Trophoblast cell (in vitro differentiated cells and primary cell): ENCODE data around the gene PIBF1. TPM values are rescaled to one million over a fixed set of nuclear protein-coding genes. Genes with fewer than 3 reads are reported as not detected.

Experiments
- DNase-seq, 2 donors: peaks; one replicate each; pipeline ENCODE4 v3.0.0-alpha.2; 2016
- H2AFZ ChIP-seq: 2 replicates; pipeline ENCODE4 v1.6.1; 2013; ENCODE audit warnings: low read length, moderate library complexity, mild to moderate bottlenecking; ENCODE audit not compliant: insufficient read depth, poor library complexity
- H2AK5ac ChIP-seq: 2 replicates; pipeline ENCODE4 v1.6.1; 2013; ENCODE audit warnings: mild to moderate bottlenecking, low read length
- H2BK120ac ChIP-seq: 2 replicates; pipeline ENCODE4 v1.6.1; 2013; ENCODE audit warnings: low read length, mild to moderate bottlenecking, moderate library complexity; ENCODE audit not compliant: insufficient read depth, poor library complexity
- H2BK12ac ChIP-seq: 2 replicates; pipeline ENCODE4 v1.6.1; 2013; ENCODE audit warnings: mild to moderate bottlenecking, low read length, moderate library complexity
- H2BK5ac ChIP-seq: 2 replicates; pipeline ENCODE4 v1.6.1; 2013; ENCODE audit warnings: low read length, low read depth, moderate library complexity, mild to moderate bottlenecking; ENCODE audit not compliant: poor library complexity
- H3K14ac ChIP-seq: 2 replicates; pipeline ENCODE4 v1.6.1; 2013; ENCODE audit warnings: mild to moderate bottlenecking, low read length
- H3K18ac ChIP-seq: 2 replicates; pipeline ENCODE4 v1.6.1; 2013; ENCODE audit warnings: mild to moderate bottlenecking, low read length
- H3K23ac ChIP-seq: 2 replicates; pipeline ENCODE4 v1.6.1; 2013; ENCODE audit warnings: low read length
- H3K27ac ChIP-seq: 2 replicates; pipeline ENCODE4 v1.5.1; 2013; ENCODE audit warnings: low read depth, mild to moderate bottlenecking, inconsistent platforms, low read length, moderate library complexity
- H3K27me3 ChIP-seq: 2 replicates; pipeline ENCODE4 v1.6.1; 2013; ENCODE audit warnings: inconsistent platforms, mild to moderate bottlenecking, low read length, moderate library complexity; ENCODE audit not compliant: insufficient read depth
- H3K36me3 ChIP-seq, 2 experiments: 1 replicate in 1 of 2; 2 replicates in 1 of 2; pipeline ENCODE4 v1.6.1; 2013; ENCODE audit warnings: low read length in 2 of 2, mild to moderate bottlenecking in 2 of 2, moderate library complexity in 1 of 2; ENCODE audit not compliant: insufficient read depth in 2 of 2, control insufficient read depth in 1 of 2
- H3K4ac ChIP-seq: 2 replicates; pipeline ENCODE4 v1.6.1; 2013; ENCODE audit warnings: low read depth, mild to moderate bottlenecking, low read length, moderate library complexity
- H3K4me1 ChIP-seq, 2 experiments: 1 replicate in 1 of 2; 2 replicates in 1 of 2; pipeline ENCODE4 v1.6.1; 2013; ENCODE audit warnings: low read length in 2 of 2, mild to moderate bottlenecking in 2 of 2, moderate library complexity in 1 of 2; ENCODE audit not compliant: insufficient read depth in 2 of 2, control insufficient read depth in 1 of 2
- H3K4me2 ChIP-seq: 2 replicates; pipeline ENCODE4 v1.6.1; 2013; ENCODE audit warnings: inconsistent platforms, mild to moderate bottlenecking, low read length, moderate library complexity
- H3K4me3 ChIP-seq: 2 replicates; pipeline ENCODE4 v1.5.1; 2013; ENCODE audit warnings: mild to moderate bottlenecking, low read depth, low read length, inconsistent platforms
- H3K79me1 ChIP-seq: one replicate; pipeline ENCODE4 v1.6.1; 2013; ENCODE audit warnings: low read length
- H3K79me2 ChIP-seq: 2 replicates; pipeline ENCODE4 v1.6.1; 2013; ENCODE audit warnings: low read length, mild to moderate bottlenecking; ENCODE audit not compliant: control insufficient read depth, insufficient read depth, poor library complexity
- H3K9ac ChIP-seq: 2 replicates; pipeline ENCODE4 v1.6.1; 2013; ENCODE audit warnings: mild to moderate bottlenecking, low read length
- H3K9me3 ChIP-seq: 2 replicates; pipeline ENCODE4 v1.6.1; 2013; ENCODE audit warnings: low read depth, mild to moderate bottlenecking, control low read depth, inconsistent platforms, low read length; ENCODE audit not compliant: insufficient read depth
- H4K12ac ChIP-seq: 2 replicates; pipeline ENCODE4 v1.6.1; 2013; ENCODE audit warnings: low read depth, mild to moderate bottlenecking, low read length, moderate library complexity
- H4K8ac ChIP-seq: 2 replicates; pipeline ENCODE4 v1.6.1; 2013; ENCODE audit warnings: low read depth, mild to moderate bottlenecking, low read length, moderate library complexity
- H4K91ac ChIP-seq: one replicate; pipeline ENCODE4 v1.6.1; 2013; ENCODE audit warnings: low read depth, mild to moderate bottlenecking, low read length, moderate library complexity
- WGBS: extraction: QIAGEN DNeasy Blood & Tissue Kit; methylation state at CpG from one replicate; pipeline ENCODE4 v1.1.7; 2013; ENCODE audit warnings: missing lambda C conversion rate; ENCODE audit not compliant: insufficient read length, insufficient coverage; ENCODE audit errors: extremely low coverage; 5-methylcytosine and 5-hydroxymethylcytosine counted together
- polyA plus RNA-seq: library from polyadenylated mRNA; stranded (reverse); fragments of 200-250 nt; gene quantifications from 2 replicates; pipeline ENCODE4 v1.2.3, GENCODE V29; 2013

Gene PIBF1, protein sequence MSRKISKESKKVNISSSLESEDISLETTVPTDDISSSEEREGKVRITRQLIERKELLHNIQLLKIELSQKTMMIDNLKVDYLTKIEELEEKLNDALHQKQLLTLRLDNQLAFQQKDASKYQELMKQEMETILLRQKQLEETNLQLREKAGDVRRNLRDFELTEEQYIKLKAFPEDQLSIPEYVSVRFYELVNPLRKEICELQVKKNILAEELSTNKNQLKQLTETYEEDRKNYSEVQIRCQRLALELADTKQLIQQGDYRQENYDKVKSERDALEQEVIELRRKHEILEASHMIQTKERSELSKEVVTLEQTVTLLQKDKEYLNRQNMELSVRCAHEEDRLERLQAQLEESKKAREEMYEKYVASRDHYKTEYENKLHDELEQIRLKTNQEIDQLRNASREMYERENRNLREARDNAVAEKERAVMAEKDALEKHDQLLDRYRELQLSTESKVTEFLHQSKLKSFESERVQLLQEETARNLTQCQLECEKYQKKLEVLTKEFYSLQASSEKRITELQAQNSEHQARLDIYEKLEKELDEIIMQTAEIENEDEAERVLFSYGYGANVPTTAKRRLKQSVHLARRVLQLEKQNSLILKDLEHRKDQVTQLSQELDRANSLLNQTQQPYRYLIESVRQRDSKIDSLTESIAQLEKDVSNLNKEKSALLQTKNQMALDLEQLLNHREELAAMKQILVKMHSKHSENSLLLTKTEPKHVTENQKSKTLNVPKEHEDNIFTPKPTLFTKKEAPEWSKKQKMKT
- 8.3 and 8.9 TPM in 2 replicates for polyA plus RNA-seq

DNA sequence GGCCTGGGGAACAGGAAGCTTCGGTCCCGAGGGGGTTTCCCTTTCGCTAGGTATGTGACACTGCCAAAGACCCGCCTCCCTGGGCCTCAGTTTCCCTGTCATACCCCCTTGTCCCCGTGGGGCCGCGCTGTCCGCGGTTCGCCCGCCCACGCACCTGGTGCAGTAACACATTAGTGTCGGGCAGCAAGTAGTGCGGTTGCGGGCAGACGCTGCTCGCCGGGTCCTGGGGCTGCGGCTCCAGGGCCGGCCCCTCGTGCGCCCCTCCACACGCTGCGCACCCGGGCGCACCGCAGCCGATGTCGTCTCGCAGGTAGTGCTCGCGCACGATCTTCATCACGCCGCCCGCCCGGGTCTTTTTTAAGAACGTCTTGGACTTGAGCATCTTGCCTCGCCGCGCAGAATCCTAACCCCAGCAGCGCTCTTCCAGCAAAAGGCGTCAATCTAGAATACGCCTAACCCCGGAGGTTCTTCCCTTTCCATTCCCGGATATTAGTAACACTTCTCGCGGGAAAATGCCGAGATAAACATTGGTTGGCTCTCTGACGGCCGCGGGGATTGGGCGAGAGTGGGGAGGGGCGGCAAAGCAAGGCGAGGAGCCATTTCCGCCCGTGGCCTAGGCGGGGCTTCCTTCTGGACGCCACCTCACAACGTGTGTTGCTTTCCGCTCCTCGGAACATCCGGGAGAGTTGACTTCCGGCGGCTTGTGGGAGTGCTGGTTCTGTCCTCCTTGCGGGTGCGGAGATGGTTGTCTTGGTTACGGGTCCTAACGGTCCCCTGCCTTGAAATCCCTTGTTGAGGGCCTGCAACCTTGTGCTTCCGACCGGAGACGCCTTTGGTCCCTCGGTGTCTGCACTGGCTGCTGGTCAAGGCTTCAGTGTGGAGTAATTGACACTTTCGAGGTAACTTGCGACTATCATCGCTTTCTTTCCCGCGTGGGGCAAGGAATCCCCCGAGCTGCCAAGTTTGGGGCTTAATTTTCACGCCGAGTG is at the start of gene PIBF1, which contains the start of gene DIS3:
TSS of gene PIBF1 (plus strand) at position 683 of the 989 bp plus-strand sequence. CDS start 1,337 bp downstream, outside the sequence.
TSS of gene DIS3 (minus strand) at position 450 of the 989 bp plus-strand sequence. CDS start at position 382, 68 bp downstream.
- H3K36me3 ChIP-seq, result peaks cover 10 to 11% of the 10 kb centered on the region in 2 experiments
- H4K91ac ChIP-seq, result peak within 1 kb of the TSS; percentile 95
- H3K4me3 ChIP-seq, result peak within 1 kb of the TSS; percentile 100
- H3K27me3 ChIP-seq, result no peaks in the 10 kb centered on the region
- no CpG with 5 or more reads among the region's 81 CpGs for WGBS
- H3K23ac ChIP-seq, result peak within 1 kb of the TSS; percentile 63
- H2BK5ac ChIP-seq, result peak within 1 kb of the TSS; percentile 94
- no peaks in the 10 kb centered on the region for H3K9me3 ChIP-seq
- H3K4me2 ChIP-seq, result peak within 1 kb of the TSS; percentile 88
- H4K8ac ChIP-seq, result peak within 1 kb of the TSS; percentile 99
- peak within 1 kb of the TSS; percentile 86 for H3K27ac ChIP-seq
- peak within 1 kb of the TSS; percentile 99 for H2AK5ac ChIP-seq
- peak within 1 kb of the TSS; percentile 100 for H3K14ac ChIP-seq
- H3K79me1 ChIP-seq, result peaks cover 7% of the 10 kb centered on the region
- peak within 1 kb of the TSS; percentile 98 for H3K9ac ChIP-seq
- H2BK12ac ChIP-seq, result peak within 1 kb of the TSS; percentile 87
- H3K79me2 ChIP-seq, result peaks cover 9% of the 10 kb centered on the region
- peak within 1 kb of the TSS; percentile 98 for H2BK120ac ChIP-seq
- peak within 1 kb of the TSS; percentile 100 for H3K4ac ChIP-seq
- peak; percentile 99 for DNase-seq
- peaks cover 0 to 1% of the 10 kb centered on the region in 2 experiments for H3K4me1 ChIP-seq
- H4K12ac ChIP-seq, result peak within 1 kb of the TSS; percentile 99
- H2AFZ ChIP-seq, result peak within 1 kb of the TSS; percentile 100
- peak within 1 kb of the TSS; percentile 100 for H3K18ac ChIP-seq

DNA sequence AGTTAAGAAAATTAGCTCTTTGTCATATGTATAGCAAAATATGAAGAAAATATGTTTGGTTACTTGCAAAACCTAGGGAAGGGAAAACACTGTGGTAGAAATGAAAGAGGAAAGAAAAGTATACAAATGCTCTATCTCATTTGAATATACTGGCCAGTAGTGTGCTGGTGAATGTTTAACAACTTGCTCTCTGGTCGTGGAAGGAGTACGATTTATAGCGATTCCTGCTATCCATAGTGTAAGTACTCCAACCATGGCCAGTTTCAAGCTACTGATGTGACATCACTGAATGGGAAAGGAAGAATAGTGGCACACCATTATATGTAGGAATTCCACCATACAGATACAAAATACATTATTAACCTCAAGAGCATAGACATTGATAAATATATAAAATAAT is 44.9 kb upstream of the PIBF1 start:
- Histone ChIP-seq H2AFZ (no peak overlapping the region), H3K4ac (no peak overlapping the region), H3K27me3 (no peaks in the 10 kb centered on the region), H4K12ac (no peak overlapping the region), H4K91ac (no peak overlapping the region), H3K36me3 (peaks cover 9 to 13% of the 10 kb centered on the region in 2 experiments), H4K8ac (no peak overlapping the region), H3K9me3 (no peaks in the 10 kb centered on the region), H3K79me2 (no peaks in the 10 kb centered on the region), H2BK12ac (no peak overlapping the region), H3K18ac (no peak overlapping the region), H3K79me1 (no peaks in the 10 kb centered on the region), H3K9ac (no peak overlapping the region), H2BK120ac (no peak overlapping the region), H3K14ac (no peak overlapping the region), H2AK5ac (no peak overlapping the region), H2BK5ac (no peak overlapping the region), H3K23ac (no peak overlapping the region), H3K27ac (no peak overlapping the region), H3K4me2 (no peak overlapping the region), H3K4me1 (no peaks in the 10 kb centered on the region), H3K4me3 (no peak overlapping the region)
- no peak for DNase-seq
- WGBS, result no CpG with 5 or more reads among the region's 3 CpGs

DNA sequence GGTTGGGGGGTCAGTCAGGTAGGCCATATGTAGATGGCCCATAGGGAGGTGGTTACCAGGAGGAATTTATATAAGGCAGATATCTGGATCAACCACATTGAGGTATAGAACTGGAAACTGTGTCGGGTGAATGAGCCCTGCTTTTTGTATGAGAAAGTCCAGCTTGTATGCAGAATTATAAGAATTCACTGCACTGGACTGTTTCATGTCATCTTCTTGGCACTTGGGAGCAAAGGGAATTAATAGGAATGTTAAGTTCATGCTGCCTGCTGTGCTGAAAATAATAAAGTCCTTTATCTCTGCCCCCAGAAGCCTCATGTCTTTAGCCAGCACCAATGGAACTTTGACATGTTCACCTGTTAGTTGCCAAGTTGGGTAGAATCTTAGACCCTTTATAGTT is 41.9 kb upstream of the PIBF1 start:
- no peaks in the 10 kb centered on the region for H3K79me1 ChIP-seq
- H3K27me3 ChIP-seq, result no peaks in the 10 kb centered on the region
- H2BK5ac ChIP-seq, result no peak overlapping the region
- H3K27ac ChIP-seq, result no peak overlapping the region
- no peak overlapping the region for H4K12ac ChIP-seq
- no peak for DNase-seq
- no CpG with 5 or more reads among the region's 1 CpG for WGBS
- H2BK12ac ChIP-seq, result no peak overlapping the region
- H3K9ac ChIP-seq, result no peak overlapping the region
- no peak overlapping the region for H2BK120ac ChIP-seq
- no peaks in the 10 kb centered on the region for H3K4me1 ChIP-seq
- H4K8ac ChIP-seq, result no peak overlapping the region
- H2AFZ ChIP-seq, result no peak overlapping the region
- H2AK5ac ChIP-seq, result no peak overlapping the region
- H3K18ac ChIP-seq, result no peak overlapping the region
- peaks cover 10 to 19% of the 10 kb centered on the region in 2 experiments for H3K36me3 ChIP-seq
- H4K91ac ChIP-seq, result no peak overlapping the region
- no peak overlapping the region for H3K4ac ChIP-seq
- no peak overlapping the region for H3K4me2 ChIP-seq
- H3K9me3 ChIP-seq, result no peaks in the 10 kb centered on the region
- no peak overlapping the region for H3K4me3 ChIP-seq
- H3K79me2 ChIP-seq, result no peaks in the 10 kb centered on the region
- no peak overlapping the region for H3K23ac ChIP-seq
- H3K14ac ChIP-seq, result no peak overlapping the region

DNA sequence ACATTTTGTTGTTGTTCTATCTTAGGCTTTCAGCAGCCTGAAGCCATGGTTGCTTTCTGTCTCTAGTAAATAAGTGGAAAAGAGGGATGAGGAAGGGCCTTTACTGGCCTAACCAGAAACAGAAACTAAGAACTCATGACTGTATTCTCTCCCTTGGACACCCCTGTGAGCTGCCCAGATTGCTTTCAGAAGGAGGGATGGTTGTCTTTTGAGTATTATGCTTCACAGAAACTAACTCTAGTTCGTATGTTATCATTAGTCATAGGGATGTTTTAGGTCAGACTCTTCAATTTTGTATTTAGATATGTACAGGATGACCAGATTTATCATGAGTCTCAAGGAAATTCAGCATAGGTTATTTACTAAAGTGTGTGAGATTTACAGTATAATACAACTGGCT is 36.7 kb upstream of the PIBF1 start:
- Histone ChIP-seq H4K12ac (no peak overlapping the region), H2BK120ac (no peak overlapping the region), H3K79me2 (no peaks in the 10 kb centered on the region), H3K4me2 (no peak overlapping the region), H4K91ac (no peak overlapping the region), H3K27ac (no peak overlapping the region), H4K8ac (no peak overlapping the region), H3K27me3 (no peaks in the 10 kb centered on the region), H3K9me3 (no peaks in the 10 kb centered on the region), H3K23ac (no peak overlapping the region), H3K4me3 (no peak overlapping the region), H3K4me1 (no peaks in the 10 kb centered on the region), H3K9ac (no peak overlapping the region), H3K79me1 (no peaks in the 10 kb centered on the region), H2AK5ac (no peak overlapping the region), H2AFZ (no peak overlapping the region), H3K14ac (no peak overlapping the region), H2BK12ac (no peak overlapping the region), H3K36me3 (peaks cover 8 to 19% of the 10 kb centered on the region in 2 experiments), H3K18ac (no peak overlapping the region), H3K4ac (no peak overlapping the region), H2BK5ac (no peak overlapping the region)
- no peak for DNase-seq
- no CpG with 5 or more reads among the region's 1 CpG for WGBS
